Naive thymus-derived CD4-positive, alpha-beta T cell (primary cell): ENCODE results near the gene CTNNA3. TPM values are rescaled to one million over a fixed set of nuclear protein-coding genes. Genes with fewer than 3 reads are reported as not detected.

Experiments used
- ATAC-seq: fragments of 150-1000 bp; cut with Tn5 transposase; 2 replicates; pipeline ENCODE4 v1.10.0; 2021; ENCODE audit warnings: mild to moderate bottlenecking, moderate library complexity
- CTCF ChIA-PET: fragments of 350-600 bp; sonication (Branson Sonifier 250); formaldehyde crosslinking; loops from one replicate; lab custom pipeline; 2021; ENCODE audit warnings: antibody characterized with exemption; lab: Charles Lee
- POLR2A ChIA-PET: fragments of 350-600 bp; sonication (Branson Sonifier 250); formaldehyde crosslinking; loops from one replicate; lab custom pipeline; 2021; ENCODE audit warnings: antibody characterized with exemption, inconsistent platforms; lab: Charles Lee
- DNase-seq, 9 donors: peaks; one replicate each; pipeline versions ENCODE4 v3.0.0 to v3.0.0-alpha.2; 2020 to 2022; ENCODE audit warnings: mixed read lengths in 1 of 9
- H3K27ac ChIP-seq: one replicate; pipeline ENCODE4 v1.7.0; 2013; ENCODE audit warnings: mild to moderate bottlenecking, low read depth, low read length, moderate library complexity
- H3K27me3 ChIP-seq, 2 donors: one replicate each; pipeline ENCODE4 v1.7.0; 2013; ENCODE audit warnings: low read length in 2 of 2, mild to moderate bottlenecking in 2 of 2, moderate library complexity in 2 of 2; ENCODE audit not compliant: control insufficient read depth in 2 of 2, insufficient read depth in 2 of 2
- H3K36me3 ChIP-seq, 3 experiments: 1 replicate in 2 of 3; 2 replicates in 1 of 3; pipeline ENCODE4 v1.7.0; 2013; ENCODE audit warnings: low read length in 3 of 3, mild to moderate bottlenecking in 3 of 3, moderate library complexity in 1 of 3; ENCODE audit not compliant: insufficient read depth in 3 of 3, control insufficient read depth in 2 of 3
- H3K4me1 ChIP-seq, 2 donors: one replicate each; pipeline ENCODE4 v1.7.0; 2013; ENCODE audit warnings: low read length in 2 of 2, mild to moderate bottlenecking in 2 of 2, moderate library complexity in 1 of 2; ENCODE audit not compliant: control insufficient read depth in 2 of 2, insufficient read depth in 2 of 2
- H3K4me3 ChIP-seq: 2 replicates; pipeline ENCODE4 v1.7.0; 2013; ENCODE audit warnings: mild to moderate bottlenecking, low read length
- H3K9me3 ChIP-seq, 3 experiments: 1 replicate in 2 of 3; 2 replicates in 1 of 3; pipeline ENCODE4 v1.7.0; 2013; ENCODE audit warnings: low read length in 3 of 3; ENCODE audit not compliant: control insufficient read depth in 2 of 3
- H3K27ac Mint-ChIP-seq, 9 donors: one replicate each; pipeline ENCODE4 v1.8.0; 2020 to 2022; ENCODE audit warnings: mixed read lengths in 9 of 9, mild to moderate bottlenecking in 8 of 9, moderate library complexity in 5 of 9, inconsistent platforms in 2 of 9
- H3K27me3 Mint-ChIP-seq, 5 donors: one replicate each; pipeline ENCODE4 v1.8.0; 2021 to 2022; ENCODE audit warnings: mixed read lengths in 5 of 5, mild to moderate bottlenecking in 1 of 5
- H3K36me3 Mint-ChIP-seq, 5 donors: one replicate each; pipeline ENCODE4 v1.8.0; 2020 to 2022; ENCODE audit warnings: mixed read lengths in 5 of 5, mild to moderate bottlenecking in 3 of 5, inconsistent platforms in 1 of 5
- H3K4me1 Mint-ChIP-seq, 7 donors: one replicate each; pipeline ENCODE4 v1.8.0; 2020 to 2022; ENCODE audit warnings: mixed read lengths in 7 of 7, mild to moderate bottlenecking in 3 of 7, inconsistent platforms in 1 of 7
- H3K4me3 Mint-ChIP-seq, 10 donors: one replicate each; pipeline ENCODE4 v1.8.0; 2020 to 2022; ENCODE audit warnings: mild to moderate bottlenecking in 10 of 10, mixed read lengths in 10 of 10, moderate library complexity in 6 of 10, inconsistent platforms in 2 of 10
- H3K9me3 Mint-ChIP-seq, 11 donors: one replicate each; pipeline ENCODE4 v1.8.0; 2020 to 2022; ENCODE audit warnings: mixed read lengths in 11 of 11, mild to moderate bottlenecking in 4 of 11, inconsistent platforms in 1 of 11, moderate library complexity in 1 of 11
- intact Hi-C, 2 donors: fragments of 100-400 bp; cut with micrococcal nuclease; formaldehyde crosslinking; loops; one replicate each; pipeline ENCODE4 v1.15.1; 2023
- polyA plus RNA-seq, 2 donors: library from polyadenylated mRNA; unstranded; fragments of 300-500 nt; fragmentation: Illumina TruSeq; gene quantifications; one replicate each; pipeline ENCODE4 v1.2.3, GENCODE V29; 2021
- total RNA-seq, 6 experiments: library from RNA in 5 of 6; stranded (reverse) in 5 of 6; gene quantifications; 1 replicate in 5 of 6; 2 replicates in 1 of 6; pipeline ENCODE4 v1.2.3 and lab custom pipeline; 2021 to 2026

The CTNNA3 gene
- total and polyA plus RNA-seq, 7 experiments from 2014 or later = 0.43 to 0.84 (median 0.71) TPM; not detected in 2

DNA sequence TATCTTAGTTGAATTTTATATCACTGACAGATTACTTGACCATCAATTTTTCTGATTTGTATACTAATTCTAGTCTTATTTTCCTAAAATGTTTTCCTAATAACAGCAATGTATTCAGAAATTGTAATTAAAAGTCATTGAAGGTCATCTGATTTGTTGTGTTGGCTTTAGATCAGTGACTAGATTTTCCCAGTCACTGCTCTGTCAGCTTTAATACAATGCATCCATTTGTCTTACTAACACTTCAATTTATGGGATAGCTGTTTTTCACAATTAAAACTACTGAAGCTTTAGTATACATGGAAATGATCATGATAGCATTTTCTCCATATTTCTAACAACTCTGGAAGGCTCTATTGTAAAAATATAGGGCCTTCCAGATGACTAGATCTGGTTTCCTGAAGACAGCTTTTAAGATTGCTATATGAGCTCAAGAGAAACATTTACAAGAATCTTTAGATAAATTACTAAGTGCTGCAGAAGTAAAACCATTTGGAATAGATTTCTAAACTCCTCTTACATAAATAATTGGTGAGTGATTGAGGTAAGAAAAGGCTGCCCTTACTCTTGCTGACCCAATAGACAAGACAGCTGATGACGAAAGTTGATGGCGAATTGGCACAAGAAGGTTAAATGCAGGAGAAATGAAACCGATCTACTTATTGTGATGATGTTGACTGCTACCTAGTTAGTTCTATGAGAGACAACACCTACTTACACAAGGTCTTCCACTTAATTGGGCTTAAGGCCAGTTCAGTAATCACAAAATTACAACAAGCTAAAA lies 696.0 kb downstream of the CTNNA3 start:
- Histone ChIP-seq H3K36me3 (no peaks in the 10 kb centered on the region), H3K27me3 (no peaks in the 10 kb centered on the region), H3K9me3 (no peaks in the 10 kb centered on the region), H3K4me1 (no peaks in the 10 kb centered on the region), H3K4me3 (no peak overlapping the region), H3K27ac (no peak overlapping the region)
- H3K4me3 Mint-ChIP-seq = no peak overlapping the region
- DNase-seq (no peak), ATAC-seq (no peak)
- intact Hi-C loops = no loop called here
- H3K36me3 Mint-ChIP-seq = no peaks in the 10 kb centered on the region
- ChIA-PET CTCF (no interaction called here), POLR2A (no interaction called here)
- H3K4me1 Mint-ChIP-seq = no peaks in the 10 kb centered on the region
- peaks cover 0 to 7% (median 0%) of the 10 kb centered on the region in 11 donors for H3K9me3 Mint-ChIP-seq
- peaks cover 0 to 6% (median 0%) of the 10 kb centered on the region in 5 donors for H3K27me3 Mint-ChIP-seq
- H3K27ac Mint-ChIP-seq = no peak overlapping the region

GRCh38 chr10:66996996-66997395 lies 699.0 kb downstream of the CTNNA3 start:
- Mint-ChIP-seq H3K4me1 (no peaks in the 10 kb centered on the region), H3K9me3 (peaks cover 0 to 12% (median 0%) of the 10 kb centered on the region in 11 donors), H3K27ac (no peak overlapping the region), H3K36me3 (no peaks in the 10 kb centered on the region), H3K4me3 (no peak overlapping the region), H3K27me3 (peaks cover 0 to 6% (median 0%) of the 10 kb centered on the region in 5 donors)
- Histone ChIP-seq H3K4me1 (no peaks in the 10 kb centered on the region), H3K36me3 (no peaks in the 10 kb centered on the region), H3K27ac (no peak overlapping the region), H3K4me3 (no peak overlapping the region), H3K27me3 (no peaks in the 10 kb centered on the region), H3K9me3 (no peaks in the 10 kb centered on the region)
- POLR2A ChIA-PET = interaction anchor here (0.7 kb wide), 1 partner anchor 12 kb away, joined by 3 read pairs; no protein-coding TSS in a partner anchor
- DNase-seq (no peak), ATAC-seq (no peak)
- CTCF ChIA-PET = interaction anchor here (0.5 kb wide), 1 partner anchor 436 kb away, joined by 3 read pairs; no protein-coding TSS in a partner anchor
- intact Hi-C loops = no loop called here

GRCh38 chr10:66990143-66990830 lies 705.7 kb downstream of the CTNNA3 start:
- Histone ChIP-seq H3K4me1 (no peaks in the 10 kb centered on the region), H3K27ac (no peak overlapping the region), H3K36me3 (no peaks in the 10 kb centered on the region), H3K9me3 (no peaks in the 10 kb centered on the region), H3K4me3 (no peak overlapping the region), H3K27me3 (no peaks in the 10 kb centered on the region)
- H3K36me3 Mint-ChIP-seq = no peaks in the 10 kb centered on the region
- POLR2A ChIA-PET = no interaction called here
- CTCF ChIA-PET = no interaction called here
- no peak overlapping the region for H3K27ac Mint-ChIP-seq
- ATAC-seq (no peak), DNase-seq (no peak)
- H3K9me3 Mint-ChIP-seq = peaks cover 0 to 12% (median 0%) of the 10 kb centered on the region in 11 donors
- intact Hi-C loops = no loop called here
- no peak overlapping the region for H3K4me3 Mint-ChIP-seq
- no peaks in the 10 kb centered on the region for H3K4me1 Mint-ChIP-seq
- H3K27me3 Mint-ChIP-seq = peaks cover 0 to 2% (median 0%) of the 10 kb centered on the region in 5 donors

DNA sequence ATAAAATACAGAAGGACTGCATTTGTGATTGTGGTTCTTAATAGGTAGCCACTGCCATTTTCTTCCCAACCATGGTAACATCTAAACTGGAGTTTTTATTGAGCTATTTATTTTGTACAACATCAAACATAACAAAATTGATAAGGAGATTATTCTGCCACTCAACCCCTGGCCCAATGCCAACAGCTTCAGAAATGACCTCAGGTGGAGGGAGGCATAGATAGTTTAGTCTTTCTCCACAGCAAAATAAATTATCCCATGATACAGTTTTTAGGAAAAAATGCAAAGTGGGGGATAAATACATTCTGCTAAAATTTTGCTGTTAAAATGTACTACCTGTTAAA lies 712.5 kb downstream of the CTNNA3 start:
- POLR2A ChIA-PET = no interaction called here
- H3K9me3 ChIP-seq = no peaks in the 10 kb centered on the region
- Mint-ChIP-seq H3K4me1 (no peaks in the 10 kb centered on the region), H3K27ac (no peak overlapping the region), H3K4me3 (no peak overlapping the region), H3K9me3 (peaks cover 0 to 8% (median 0%) of the 10 kb centered on the region in 11 donors), H3K36me3 (no peaks in the 10 kb centered on the region), H3K27me3 (peaks cover 0 to 6% (median 0%) of the 10 kb centered on the region in 5 donors)
- H3K4me3 ChIP-seq = no peak overlapping the region
- no peaks in the 10 kb centered on the region for H3K27me3 ChIP-seq
- no peak overlapping the region for H3K27ac ChIP-seq
- intact Hi-C loops = no loop called here
- CTCF ChIA-PET = no interaction called here
- no peaks in the 10 kb centered on the region for H3K4me1 ChIP-seq
- no peaks in the 10 kb centered on the region for H3K36me3 ChIP-seq
- DNase-seq (no peak), ATAC-seq (no peak)

DNA sequence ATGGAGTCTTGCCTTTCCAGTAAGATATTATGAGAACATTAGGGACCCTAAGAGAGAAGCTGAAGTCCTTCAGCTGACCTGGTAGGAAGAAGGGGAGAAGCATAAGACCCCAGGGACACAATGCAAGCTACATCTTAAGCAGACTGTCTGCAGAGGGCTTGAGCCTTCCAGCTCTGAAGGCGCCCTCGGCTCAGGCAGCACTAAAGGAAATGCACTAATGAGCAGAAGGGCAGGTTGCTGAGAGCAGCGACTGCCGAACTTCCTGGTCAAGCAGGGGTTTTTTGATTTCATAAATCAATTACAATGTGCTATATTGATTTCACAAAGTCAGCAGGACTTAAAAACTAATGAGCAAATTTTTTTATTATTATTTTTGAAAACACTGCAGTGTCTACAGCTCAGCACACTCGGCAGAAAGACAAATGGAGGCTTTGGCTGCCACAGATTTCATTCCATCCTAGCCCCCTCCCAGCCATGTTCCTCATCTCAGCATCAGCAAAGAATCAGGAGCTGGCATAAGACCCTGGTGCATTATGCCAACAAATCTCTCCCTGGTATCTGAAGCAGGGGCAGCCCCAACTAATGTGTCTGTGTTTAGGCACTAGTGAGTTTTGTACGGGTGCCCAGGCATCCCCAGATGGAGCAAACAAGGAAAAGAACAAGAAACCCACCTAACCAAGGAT lies 713.1 kb downstream of the CTNNA3 start:
- H3K4me3 ChIP-seq = no peak overlapping the region
- no peaks in the 10 kb centered on the region for H3K4me1 ChIP-seq
- no peak overlapping the region for H3K27ac Mint-ChIP-seq
- H3K27me3 ChIP-seq = no peaks in the 10 kb centered on the region
- H3K36me3 Mint-ChIP-seq = no peaks in the 10 kb centered on the region
- H3K4me3 Mint-ChIP-seq = no peak overlapping the region
- CTCF ChIA-PET = no interaction called here
- no peak for ATAC-seq
- H3K4me1 Mint-ChIP-seq = no peaks in the 10 kb centered on the region
- H3K9me3 Mint-ChIP-seq = peaks cover 0 to 8% (median 0%) of the 10 kb centered on the region in 11 donors
- intact Hi-C loops = no loop called here
- no peaks in the 10 kb centered on the region for H3K36me3 ChIP-seq
- DNase-seq = no peak
- peaks cover 0 to 6% (median 0%) of the 10 kb centered on the region in 5 donors for H3K27me3 Mint-ChIP-seq
- POLR2A ChIA-PET = no interaction called here
- H3K9me3 ChIP-seq = no peaks in the 10 kb centered on the region
- no peak overlapping the region for H3K27ac ChIP-seq

DNA sequence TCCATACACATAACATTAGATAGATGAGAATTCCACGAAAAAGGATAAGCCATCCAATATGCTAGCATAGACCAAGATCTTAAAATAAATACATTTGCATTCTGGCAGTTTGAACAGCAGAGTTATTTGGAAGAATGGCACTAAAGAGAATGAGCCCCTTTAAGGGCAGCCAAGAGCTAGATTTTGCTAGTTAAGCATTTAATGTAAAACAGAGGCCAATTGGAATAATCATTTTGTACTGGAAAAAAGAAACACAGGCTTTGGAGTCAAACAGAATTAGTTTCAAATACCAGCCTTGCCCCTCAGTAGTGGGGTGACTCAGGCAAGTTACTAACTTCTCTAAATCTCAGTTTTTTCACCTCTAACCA lies 714.0 kb downstream of the CTNNA3 start:
- Mint-ChIP-seq H3K4me1 (no peaks in the 10 kb centered on the region), H3K4me3 (no peak overlapping the region), H3K36me3 (no peaks in the 10 kb centered on the region), H3K27ac (no peak overlapping the region), H3K27me3 (peaks cover 0 to 6% (median 0%) of the 10 kb centered on the region in 5 donors), H3K9me3 (peaks cover 0 to 5% (median 0%) of the 10 kb centered on the region in 11 donors)
- no peaks in the 10 kb centered on the region for H3K9me3 ChIP-seq
- CTCF ChIA-PET = no interaction called here
- POLR2A ChIA-PET = no interaction called here
- H3K36me3 ChIP-seq = no peaks in the 10 kb centered on the region
- no peaks in the 10 kb centered on the region for H3K4me1 ChIP-seq
- intact Hi-C loops = no loop called here
- H3K27ac ChIP-seq = no peak overlapping the region
- no peaks in the 10 kb centered on the region for H3K27me3 ChIP-seq
- no peak for DNase-seq
- H3K4me3 ChIP-seq = no peak overlapping the region
- ATAC-seq = no peak
